ENCODE data around the gene ZNF532. TPM values are rescaled to one million over a fixed set of nuclear protein-coding genes. Genes with fewer than 3 reads are reported as not detected.

ZNF532 gene
- total RNA-seq, 2 experiments from 2014 or later, result 0.50 to 0.91 TPM

DNA sequence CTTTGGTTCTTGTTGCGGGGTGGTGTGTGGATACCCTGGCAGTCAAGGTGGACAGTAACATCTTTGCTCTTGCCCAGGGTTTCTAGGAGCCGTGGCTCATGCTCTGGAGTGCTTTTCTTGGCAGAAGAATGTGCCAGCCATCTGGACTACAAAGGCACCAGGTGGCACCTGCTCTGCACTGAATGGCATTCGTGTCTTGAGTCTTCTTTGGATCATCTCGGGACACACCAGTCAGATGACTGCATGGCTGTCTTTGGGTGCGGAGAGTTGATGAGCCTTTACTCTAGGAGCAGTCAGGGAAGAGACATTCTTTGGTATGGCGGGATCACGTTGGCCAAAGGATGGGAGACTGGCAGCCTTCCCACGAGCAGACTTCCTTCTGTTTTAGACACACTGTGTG is 170.9 kb downstream of the ZNF532 start:
- DNase-seq (no peak), ATAC-seq (no peak)
- Mint-ChIP-seq H3K4me1 (ENCODE audit: low read depth) (no peaks in the 10 kb centered on the region), H3K27me3 (ENCODE audit: low read depth) (peaks cover 6% of the 10 kb centered on the region), H3K4me3 (no peak overlapping the region), H3K36me3 (ENCODE audit: low read depth) (no peaks in the 10 kb centered on the region), H3K27ac (no peak overlapping the region), H3K9me3 (ENCODE audit: insufficient read depth) (no peaks in the 10 kb centered on the region)
- ChIA-PET POLR2A (no interaction called here), CTCF (no interaction called here)

Other genes starting within 250 kb of the ZNF532 start
- gene ALPK2, start 235.8 kb upstream of the ZNF532 start, total RNA-seq, result not detected
- gene MALT1, start 193.4 kb upstream of the ZNF532 start, total RNA-seq, result 10 to 100 TPM; 52.7 to 57.1 TPM

Measured in activated CD8-positive, alpha-beta T cell treated with anti-CD3 and anti-CD28 coated beads, Interleukin-2, amount 10 ng/mL, durations not matched to agents 7 days and 5 days (primary cell).